ENCODE data around the gene MCCD1. TPM values are rescaled to one million over a fixed set of nuclear protein-coding genes. Genes with fewer than 3 reads are reported as not detected.

MCCD1 gene
- total RNA-seq, 1 experiment from 2014 or later = not detected

DNA sequence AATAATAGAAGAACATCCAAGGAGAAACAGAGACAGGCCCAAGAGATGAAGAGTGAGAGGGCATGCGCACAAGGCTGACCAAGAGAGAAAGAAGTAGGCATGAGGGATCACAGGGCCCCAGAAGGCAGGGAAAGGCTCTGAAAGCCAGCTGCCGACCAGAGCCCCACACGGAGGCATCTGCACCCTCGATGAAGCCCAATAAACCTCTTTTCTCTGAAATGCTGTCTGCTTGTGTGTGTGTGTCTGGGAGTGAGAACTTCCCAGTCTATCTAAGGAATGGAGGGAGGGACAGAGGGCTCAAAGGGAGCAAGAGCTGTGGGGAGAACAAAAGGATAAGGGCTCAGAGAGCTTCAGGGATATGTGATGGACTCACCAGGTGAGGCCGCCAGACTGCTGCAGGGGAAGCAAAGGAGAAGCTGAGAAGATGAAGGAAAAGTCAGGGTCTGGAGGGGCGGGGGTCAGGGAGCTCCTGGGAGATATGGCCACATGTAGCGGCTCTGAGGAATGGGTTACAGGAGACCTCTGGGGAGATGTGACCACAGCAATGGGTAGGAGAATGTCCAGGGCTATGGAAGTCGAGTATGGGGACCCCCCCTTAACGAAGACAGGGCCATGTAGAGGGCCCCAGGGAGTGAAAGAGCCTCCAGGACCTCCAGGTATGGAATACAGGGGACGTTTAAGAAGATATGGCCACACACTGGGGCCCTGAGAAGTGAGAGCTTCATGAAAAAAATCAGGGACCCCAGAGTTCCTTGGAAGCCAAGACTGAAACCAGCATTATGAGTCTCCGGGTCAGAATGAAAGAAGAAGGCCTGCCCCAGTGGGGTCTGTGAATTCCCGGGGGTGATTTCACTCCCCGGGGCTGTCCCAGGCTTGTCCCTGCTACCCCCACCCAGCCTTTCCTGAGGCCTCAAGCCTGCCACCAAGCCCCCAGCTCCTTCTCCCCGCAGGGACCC, 45.6 kb downstream of the MCCD1 start (continued):
- TF ChIP-seq, protein P1, sequence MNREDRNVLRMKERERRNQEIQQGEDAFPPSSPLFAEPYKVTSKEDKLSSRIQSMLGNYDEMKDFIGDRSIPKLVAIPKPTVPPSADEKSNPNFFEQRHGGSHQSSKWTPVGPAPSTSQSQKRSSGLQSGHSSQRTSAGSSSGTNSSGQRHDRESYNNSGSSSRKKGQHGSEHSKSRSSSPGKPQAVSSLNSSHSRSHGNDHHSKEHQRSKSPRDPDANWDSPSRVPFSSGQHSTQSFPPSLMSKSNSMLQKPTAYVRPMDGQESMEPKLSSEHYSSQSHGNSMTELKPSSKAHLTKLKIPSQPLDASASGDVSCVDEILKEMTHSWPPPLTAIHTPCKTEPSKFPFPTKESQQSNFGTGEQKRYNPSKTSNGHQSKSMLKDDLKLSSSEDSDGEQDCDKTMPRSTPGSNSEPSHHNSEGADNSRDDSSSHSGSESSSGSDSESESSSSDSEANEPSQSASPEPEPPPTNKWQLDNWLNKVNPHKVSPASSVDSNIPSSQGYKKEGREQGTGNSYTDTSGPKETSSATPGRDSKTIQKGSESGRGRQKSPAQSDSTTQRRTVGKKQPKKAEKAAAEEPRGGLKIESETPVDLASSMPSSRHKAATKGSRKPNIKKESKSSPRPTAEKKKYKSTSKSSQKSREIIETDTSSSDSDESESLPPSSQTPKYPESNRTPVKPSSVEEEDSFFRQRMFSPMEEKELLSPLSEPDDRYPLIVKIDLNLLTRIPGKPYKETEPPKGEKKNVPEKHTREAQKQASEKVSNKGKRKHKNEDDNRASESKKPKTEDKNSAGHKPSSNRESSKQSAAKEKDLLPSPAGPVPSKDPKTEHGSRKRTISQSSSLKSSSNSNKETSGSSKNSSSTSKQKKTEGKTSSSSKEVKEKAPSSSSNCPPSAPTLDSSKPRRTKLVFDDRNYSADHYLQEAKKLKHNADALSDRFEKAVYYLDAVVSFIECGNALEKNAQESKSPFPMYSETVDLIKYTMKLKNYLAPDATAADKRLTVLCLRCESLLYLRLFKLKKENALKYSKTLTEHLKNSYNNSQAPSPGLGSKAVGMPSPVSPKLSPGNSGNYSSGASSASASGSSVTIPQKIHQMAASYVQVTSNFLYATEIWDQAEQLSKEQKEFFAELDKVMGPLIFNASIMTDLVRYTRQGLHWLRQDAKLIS (CRISPR knock-in tag; IDR thresholded peaks at IDR 0.05; ENCODE audit: borderline replicate concordance) = no peak

DNA sequence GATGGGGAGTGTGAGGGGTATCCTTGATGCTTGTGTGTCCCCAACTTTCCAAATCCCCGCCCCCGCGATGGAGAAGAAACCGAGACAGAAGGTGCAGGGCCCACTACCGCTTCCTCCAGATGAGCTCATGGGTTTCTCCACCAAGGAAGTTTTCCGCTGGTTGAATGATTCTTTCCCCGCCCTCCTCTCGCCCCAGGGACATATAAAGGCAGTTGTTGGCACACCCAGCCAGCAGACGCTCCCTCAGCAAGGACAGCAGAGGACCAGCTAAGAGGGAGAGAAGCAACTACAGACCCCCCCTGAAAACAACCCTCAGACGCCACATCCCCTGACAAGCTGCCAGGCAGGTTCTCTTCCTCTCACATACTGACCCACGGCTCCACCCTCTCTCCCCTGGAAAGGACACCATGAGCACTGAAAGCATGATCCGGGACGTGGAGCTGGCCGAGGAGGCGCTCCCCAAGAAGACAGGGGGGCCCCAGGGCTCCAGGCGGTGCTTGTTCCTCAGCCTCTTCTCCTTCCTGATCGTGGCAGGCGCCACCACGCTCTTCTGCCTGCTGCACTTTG, 46.7 kb downstream of the MCCD1 start, which contains the start of gene TNF:
TSS of gene TNF (plus strand) at position 231 of the 567 bp plus-strand sequence. CDS start at position 408, 177 bp downstream.
- ATAC-seq (no peak), DNase-seq (ENCODE audit: low spot score) (no peak)
- peaks cover 29% of the 10 kb centered on the region for H3K4me1 Mint-ChIP-seq
- ChIA-PET POLR2A (interaction anchor here (1.1 kb wide), 1 partner anchor 29 kb away, joined by 3 read pairs; the partner anchor contains the start of gene ATP6V1G2), CTCF (interaction anchor here (0.6 to 15.1 kb wide), 7 partner anchors 10 to 133 kb away, joined by 3 to 293 read pairs (median 21); partner anchors contain the start of genes ATP6V1G2, LST1, NCR3 and NFKBIL1)
- TF ChIP-seq NR2C2 (CRISPR knock-in tag; IDR thresholded peaks at IDR 0.05) (no peak), NFE2L1 (CRISPR knock-in tag; IDR thresholded peaks at IDR 0.05) (no peak), ZNF532 (CRISPR knock-in tag; IDR thresholded peaks at IDR 0.05; ENCODE audit: borderline replicate concordance) (no peak), NR3C1 (CRISPR knock-in tag; conservative IDR thresholded peaks at IDR 0.05; ENCODE audit: low read depth) (no peak), ZNF416 (CRISPR knock-in tag; IDR thresholded peaks at IDR 0.05) (no peak)
- TF ChIP-seq, protein P2, sequence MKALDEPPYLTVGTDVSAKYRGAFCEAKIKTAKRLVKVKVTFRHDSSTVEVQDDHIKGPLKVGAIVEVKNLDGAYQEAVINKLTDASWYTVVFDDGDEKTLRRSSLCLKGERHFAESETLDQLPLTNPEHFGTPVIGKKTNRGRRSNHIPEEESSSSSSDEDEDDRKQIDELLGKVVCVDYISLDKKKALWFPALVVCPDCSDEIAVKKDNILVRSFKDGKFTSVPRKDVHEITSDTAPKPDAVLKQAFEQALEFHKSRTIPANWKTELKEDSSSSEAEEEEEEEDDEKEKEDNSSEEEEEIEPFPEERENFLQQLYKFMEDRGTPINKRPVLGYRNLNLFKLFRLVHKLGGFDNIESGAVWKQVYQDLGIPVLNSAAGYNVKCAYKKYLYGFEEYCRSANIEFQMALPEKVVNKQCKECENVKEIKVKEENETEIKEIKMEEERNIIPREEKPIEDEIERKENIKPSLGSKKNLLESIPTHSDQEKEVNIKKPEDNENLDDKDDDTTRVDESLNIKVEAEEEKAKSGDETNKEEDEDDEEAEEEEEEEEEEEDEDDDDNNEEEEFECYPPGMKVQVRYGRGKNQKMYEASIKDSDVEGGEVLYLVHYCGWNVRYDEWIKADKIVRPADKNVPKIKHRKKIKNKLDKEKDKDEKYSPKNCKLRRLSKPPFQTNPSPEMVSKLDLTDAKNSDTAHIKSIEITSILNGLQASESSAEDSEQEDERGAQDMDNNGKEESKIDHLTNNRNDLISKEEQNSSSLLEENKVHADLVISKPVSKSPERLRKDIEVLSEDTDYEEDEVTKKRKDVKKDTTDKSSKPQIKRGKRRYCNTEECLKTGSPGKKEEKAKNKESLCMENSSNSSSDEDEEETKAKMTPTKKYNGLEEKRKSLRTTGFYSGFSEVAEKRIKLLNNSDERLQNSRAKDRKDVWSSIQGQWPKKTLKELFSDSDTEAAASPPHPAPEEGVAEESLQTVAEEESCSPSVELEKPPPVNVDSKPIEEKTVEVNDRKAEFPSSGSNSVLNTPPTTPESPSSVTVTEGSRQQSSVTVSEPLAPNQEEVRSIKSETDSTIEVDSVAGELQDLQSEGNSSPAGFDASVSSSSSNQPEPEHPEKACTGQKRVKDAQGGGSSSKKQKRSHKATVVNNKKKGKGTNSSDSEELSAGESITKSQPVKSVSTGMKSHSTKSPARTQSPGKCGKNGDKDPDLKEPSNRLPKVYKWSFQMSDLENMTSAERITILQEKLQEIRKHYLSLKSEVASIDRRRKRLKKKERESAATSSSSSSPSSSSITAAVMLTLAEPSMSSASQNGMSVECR (CRISPR knock-in tag; IDR thresholded peaks at IDR 0.05; ENCODE audit: borderline replicate concordance) = no peak
- TF ChIP-seq, protein P3, sequence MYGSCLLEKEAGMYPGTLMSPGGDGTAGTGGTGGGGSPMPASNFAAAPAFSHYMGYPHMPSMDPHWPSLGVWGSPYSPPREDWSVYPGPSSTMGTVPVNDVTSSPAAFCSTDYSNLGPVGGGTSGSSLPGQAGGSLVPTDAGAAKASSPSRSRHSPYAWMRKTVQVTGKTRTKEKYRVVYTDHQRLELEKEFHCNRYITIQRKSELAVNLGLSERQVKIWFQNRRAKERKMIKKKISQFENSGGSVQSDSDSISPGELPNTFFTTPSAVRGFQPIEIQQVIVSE (CRISPR knock-in tag; IDR thresholded peaks at IDR 0.05; ENCODE audit: borderline replicate concordance) = no peak
- TF ChIP-seq, protein P4, sequence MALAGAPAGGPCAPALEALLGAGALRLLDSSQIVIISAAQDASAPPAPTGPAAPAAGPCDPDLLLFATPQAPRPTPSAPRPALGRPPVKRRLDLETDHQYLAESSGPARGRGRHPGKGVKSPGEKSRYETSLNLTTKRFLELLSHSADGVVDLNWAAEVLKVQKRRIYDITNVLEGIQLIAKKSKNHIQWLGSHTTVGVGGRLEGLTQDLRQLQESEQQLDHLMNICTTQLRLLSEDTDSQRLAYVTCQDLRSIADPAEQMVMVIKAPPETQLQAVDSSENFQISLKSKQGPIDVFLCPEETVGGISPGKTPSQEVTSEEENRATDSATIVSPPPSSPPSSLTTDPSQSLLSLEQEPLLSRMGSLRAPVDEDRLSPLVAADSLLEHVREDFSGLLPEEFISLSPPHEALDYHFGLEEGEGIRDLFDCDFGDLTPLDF (CRISPR knock-in tag; IDR thresholded peaks at IDR 0.05) = no peak
- TF ChIP-seq, protein P5, sequence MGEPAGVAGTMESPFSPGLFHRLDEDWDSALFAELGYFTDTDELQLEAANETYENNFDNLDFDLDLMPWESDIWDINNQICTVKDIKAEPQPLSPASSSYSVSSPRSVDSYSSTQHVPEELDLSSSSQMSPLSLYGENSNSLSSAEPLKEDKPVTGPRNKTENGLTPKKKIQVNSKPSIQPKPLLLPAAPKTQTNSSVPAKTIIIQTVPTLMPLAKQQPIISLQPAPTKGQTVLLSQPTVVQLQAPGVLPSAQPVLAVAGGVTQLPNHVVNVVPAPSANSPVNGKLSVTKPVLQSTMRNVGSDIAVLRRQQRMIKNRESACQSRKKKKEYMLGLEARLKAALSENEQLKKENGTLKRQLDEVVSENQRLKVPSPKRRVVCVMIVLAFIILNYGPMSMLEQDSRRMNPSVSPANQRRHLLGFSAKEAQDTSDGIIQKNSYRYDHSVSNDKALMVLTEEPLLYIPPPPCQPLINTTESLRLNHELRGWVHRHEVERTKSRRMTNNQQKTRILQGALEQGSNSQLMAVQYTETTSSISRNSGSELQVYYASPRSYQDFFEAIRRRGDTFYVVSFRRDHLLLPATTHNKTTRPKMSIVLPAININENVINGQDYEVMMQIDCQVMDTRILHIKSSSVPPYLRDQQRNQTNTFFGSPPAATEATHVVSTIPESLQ (CRISPR knock-in tag; IDR thresholded peaks at IDR 0.05) = no peak
- TF ChIP-seq, protein P6, sequence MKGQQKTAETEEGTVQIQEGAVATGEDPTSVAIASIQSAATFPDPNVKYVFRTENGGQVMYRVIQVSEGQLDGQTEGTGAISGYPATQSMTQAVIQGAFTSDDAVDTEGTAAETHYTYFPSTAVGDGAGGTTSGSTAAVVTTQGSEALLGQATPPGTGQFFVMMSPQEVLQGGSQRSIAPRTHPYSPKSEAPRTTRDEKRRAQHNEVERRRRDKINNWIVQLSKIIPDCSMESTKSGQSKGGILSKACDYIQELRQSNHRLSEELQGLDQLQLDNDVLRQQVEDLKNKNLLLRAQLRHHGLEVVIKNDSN (CRISPR knock-in tag; IDR thresholded peaks at IDR 0.05) = no peak
- peaks cover 40% of the 10 kb centered on the region for H3K27me3 Mint-ChIP-seq (ENCODE audit: low read depth)
- no peak within 1 kb of the TSS for H3K4me3 Mint-ChIP-seq
- no peaks in the 10 kb centered on the region for H3K36me3 Mint-ChIP-seq
- H3K27ac Mint-ChIP-seq = no peak within 1 kb of the TSS
- H3K9me3 Mint-ChIP-seq = no peaks in the 10 kb centered on the region
